Left cardiac atrium (tissue), 4 donors: ENCODE measurements around the gene RYR3. TPM values are rescaled to one million over a fixed set of nuclear protein-coding genes. Genes with fewer than 3 reads are reported as not detected.

Experiments
- ATAC-seq, 2 donors: fragments of 200-7000 bp; cut with Tn5 transposase; one replicate each; pipeline ENCODE4 v1.9.1; 2020; ENCODE audit warnings: mild to moderate bottlenecking in 2 of 2, moderate library complexity in 2 of 2
- DNase-seq: peaks from one replicate; pipeline ENCODE4 v3.0.0-alpha.2; 2020
- intact Hi-C, 2 donors: fragments of 100-400 bp; cut with DNase I; formaldehyde crosslinking; loops; one replicate each; pipeline versions ENCODE4 v1.14.1 to v1.15.1; 2022 to 2023
- total RNA-seq, 2 donors: library from RNA; stranded (reverse); fragmentation: NEBNext Ultra II Directional; extraction: Animal tissue kit (Norgen Biotek cat#: 25700); gene quantifications; one replicate each; pipeline ENCODE4 v1.2.1, GENCODE V29; 2021
- donor health status: DM: no; HTN: yes; CAD: no.
- donor health status: DM: no; HTN: yes; CAD: no; lungs with severe emphysema.
- donor health status: DM: yes; HTN: yes; CAD: no.
- donor health status: Dilated cardiomyopathy.

The RYR3 gene
- total RNA-seq, 2 donors from 2014 or later: 0.15 to 0.21 TPM

DNA sequence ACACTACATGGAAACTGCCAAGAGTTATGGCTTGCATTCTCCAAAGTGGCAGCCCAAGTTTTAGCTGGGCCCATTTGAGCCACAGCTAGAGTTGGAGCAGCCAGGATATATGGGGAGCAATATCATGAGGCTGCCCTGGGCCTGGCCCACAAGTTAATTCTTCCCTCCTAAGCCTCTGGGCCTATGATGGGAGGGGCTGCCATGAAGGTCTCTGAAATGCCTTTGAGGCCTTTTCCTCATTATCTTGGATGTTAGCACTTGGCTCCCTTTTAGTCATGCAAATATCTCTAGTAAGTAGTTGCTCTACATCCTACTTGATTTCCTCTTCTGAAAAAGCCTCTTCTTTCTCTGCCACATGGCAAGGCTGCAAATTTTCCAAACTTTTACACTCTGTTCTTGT is 400.0 kb downstream of the RYR3 start:
- intact Hi-C loops: no loop called here
- DNase-seq: no peak
- ATAC-seq: no peak

- no peak for DNase-seq
- intact Hi-C loops: no loop called here
- no peak for ATAC-seq
Observed at GRCh38 chr15:33716025-33716424, 405.3 kb downstream of the RYR3 start.

DNA sequence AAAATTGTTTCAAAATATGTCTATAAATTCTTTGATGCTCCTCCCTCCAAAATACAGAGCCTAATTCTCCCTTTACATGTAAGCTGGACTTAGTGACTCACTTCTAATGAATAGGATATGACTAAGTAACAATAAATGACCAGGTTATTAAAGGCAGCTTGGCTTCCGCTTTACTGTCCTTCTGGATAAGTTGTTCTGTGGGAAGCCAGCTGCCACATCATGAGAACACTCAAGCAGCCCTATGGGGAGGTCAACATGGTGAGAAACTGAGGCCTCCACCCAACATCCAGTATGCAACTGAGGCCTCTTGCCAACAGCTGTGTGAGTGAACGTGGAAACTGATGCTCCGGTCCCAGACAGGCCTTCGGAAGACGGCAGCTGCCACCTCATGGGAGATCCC is 410.2 kb downstream of the RYR3 start:
- ATAC-seq (no peak), DNase-seq (no peak)
- intact Hi-C loops: no loop called here

DNA sequence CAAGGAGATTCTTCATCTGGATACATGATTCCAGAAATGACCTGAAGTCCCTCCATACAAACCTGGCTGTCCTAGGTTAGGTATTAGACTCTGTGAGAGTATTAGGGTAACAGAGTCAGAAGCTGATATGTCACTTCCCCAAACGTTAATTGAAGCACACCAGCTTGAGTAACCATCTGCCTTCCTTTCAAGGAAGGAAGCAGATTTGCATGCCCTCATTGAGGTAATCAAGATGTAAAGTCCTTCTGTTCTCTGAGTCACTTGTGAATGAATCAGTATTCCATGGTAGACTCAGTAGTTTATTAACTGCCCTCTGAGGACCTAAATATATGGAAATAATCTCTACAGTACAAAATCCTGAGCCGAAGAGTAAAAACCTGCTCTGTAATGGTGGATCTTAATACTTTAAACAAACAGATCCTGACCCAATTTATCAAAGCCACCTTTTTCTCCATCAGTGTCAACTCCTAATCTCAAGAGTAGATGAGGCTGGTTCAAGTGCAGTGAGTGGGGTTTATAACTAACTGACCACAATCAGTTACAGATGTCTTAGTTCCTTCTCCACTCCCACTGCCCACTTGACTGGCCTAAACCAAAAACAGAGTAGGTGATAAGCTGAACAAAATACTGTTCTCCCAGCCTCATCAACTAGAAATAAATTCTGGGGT is 411.4 kb downstream of the RYR3 start:
- ATAC-seq (no peak), DNase-seq (no peak)
- intact Hi-C loops: no loop called here

- DNase-seq (no peak), ATAC-seq (no peak)
- intact Hi-C loops: no loop called here
Observed at GRCh38 chr15:33722673-33723015, 411.9 kb downstream of the RYR3 start.

- no peak for DNase-seq
- intact Hi-C loops: no loop called here
Observed at GRCh38 chr15:33724321-33725036, 413.7 kb downstream of the RYR3 start.

DNA sequence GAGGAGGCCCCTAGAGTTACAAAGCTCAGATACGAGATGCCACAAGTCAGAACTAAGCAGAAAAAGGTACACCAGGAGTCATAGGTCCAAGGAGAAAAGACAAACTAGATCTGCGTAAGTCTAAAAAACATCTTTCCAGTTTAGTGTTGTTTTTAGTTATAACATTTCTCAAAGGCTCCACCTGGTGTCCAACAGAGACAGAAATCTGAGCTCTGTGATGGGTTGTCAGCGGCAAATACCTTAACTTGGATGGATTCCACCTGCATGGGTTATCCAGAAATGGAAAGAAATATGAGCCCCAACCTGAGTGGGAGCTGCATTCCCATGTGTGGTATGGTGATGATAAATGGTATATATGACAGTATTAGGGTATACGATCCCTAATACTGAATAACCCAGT is 418.9 kb downstream of the RYR3 start:
- intact Hi-C loops: loop anchor here in 1 of 2 donors (10.0 kb wide), 1 partner anchor 245 kb away; no protein-coding TSS in a partner anchor
- no peak for DNase-seq
- no peak for ATAC-seq

More at GRCh38 chr15:33724321-33725036, 413.7 kb downstream of the RYR3 start:
- ATAC-seq: no peak

GRCh38 chr15:33730815-33731214 is 420.0 kb downstream of the RYR3 start:
- ATAC-seq (no peak), DNase-seq (no peak)
- intact Hi-C loops: loop anchor here in 1 of 2 donors (10.0 kb wide), 1 partner anchor 244 kb away; no protein-coding TSS in a partner anchor

DNA sequence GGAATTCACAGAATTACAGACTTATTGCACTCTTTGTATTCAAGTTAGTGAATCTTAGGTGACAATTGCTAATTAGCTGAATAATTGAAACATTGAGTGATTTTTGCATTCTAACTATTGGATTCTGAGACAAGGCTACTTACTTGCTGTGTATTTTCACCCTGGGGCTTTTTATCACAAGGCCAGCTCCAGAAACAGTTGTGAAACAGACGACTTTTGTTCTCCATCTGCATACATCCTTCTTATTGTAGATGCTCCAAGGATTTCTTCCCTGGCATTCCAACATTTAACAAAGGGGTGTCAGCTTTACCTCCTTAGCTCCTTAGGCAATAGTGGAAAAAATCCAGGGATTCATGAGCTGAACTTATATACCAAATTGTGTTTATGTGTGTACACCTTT is 424.4 kb downstream of the RYR3 start:
- intact Hi-C loops: loop anchor here in 1 of 2 donors (10.0 kb wide), 1 partner anchor 240 kb away; no protein-coding TSS in a partner anchor

DNA sequence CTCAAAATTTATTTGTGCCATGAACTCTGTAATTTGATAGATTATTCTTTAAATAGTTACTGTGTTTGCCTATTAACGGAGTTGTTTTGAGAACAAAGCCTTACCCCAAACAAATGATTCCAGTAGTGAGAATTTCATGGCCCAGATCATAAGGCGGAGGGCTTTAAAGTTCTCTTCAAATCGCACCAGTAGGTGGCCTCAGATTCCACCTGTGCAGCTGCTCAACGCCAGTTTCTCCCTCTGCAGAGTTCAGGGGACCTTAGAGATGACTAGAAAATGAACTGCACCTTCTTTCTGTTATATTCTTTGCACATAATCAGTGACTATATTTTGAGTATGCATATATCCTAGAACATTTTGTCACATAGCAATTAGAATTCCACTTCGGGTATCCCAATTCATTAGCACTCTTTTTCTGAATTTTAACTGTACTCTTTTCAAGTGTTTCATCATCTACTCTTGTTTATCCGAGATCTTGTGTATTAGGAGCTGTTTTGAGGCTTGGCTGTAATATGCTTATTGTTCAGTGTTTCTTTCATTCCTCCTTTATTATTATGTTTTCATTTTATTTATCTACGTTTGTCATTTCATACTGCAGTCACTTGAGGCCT is 425.0 kb downstream of the RYR3 start:
- no peak for DNase-seq
- ATAC-seq: peak; percentile 27 to 71
- intact Hi-C loops: loop anchor here in 1 of 2 donors (10.0 kb wide), 1 partner anchor 239 kb away; no protein-coding TSS in a partner anchor

More for the DNA sequence above, 424.4 kb downstream of the RYR3 start:
- no peak for DNase-seq
- ATAC-seq: no peak

DNA sequence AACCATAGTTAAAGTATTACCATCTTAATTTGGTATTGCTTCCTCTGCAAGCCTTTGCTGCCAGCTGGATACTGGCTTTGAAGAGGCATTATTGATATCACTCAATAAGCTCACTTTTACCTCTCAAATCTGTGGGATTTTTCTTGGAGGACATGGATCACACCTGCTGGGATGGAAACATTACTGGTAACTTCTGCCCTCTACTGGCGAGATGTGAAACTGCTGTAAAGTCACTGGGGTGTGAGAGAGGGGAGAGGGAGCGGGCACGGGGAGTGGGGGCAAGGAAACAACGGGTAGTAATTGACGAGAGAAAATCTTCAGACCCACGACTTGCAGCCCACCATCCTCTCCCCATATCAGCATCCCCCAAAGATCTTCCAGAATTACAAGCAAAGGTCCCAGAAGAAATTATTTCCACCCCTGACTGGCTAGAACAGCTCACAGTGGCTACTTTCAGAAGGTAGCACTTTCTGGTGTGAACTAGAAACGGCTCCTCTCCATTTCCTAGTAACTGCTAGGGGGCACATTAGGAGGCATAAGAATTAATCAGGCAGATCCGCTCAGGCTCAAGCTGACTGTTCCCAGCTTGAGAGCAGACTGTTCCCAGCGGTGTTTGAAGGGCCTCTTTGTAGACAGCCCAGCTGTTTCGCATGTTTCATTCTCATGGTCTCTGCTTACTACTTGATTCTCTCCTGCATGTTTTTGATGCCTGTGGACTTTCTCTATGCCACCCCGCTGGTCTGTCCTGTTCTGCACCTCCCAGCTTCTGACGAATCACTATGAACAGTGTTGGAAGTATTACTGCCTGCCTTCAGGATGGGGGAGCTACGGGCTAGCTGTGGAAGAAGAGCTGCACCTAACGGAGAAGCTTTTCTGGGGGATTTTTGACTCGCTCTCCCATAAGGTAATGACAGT is 427.2 kb downstream of the RYR3 start:
- peak; percentile 50 to 53 for ATAC-seq
- intact Hi-C loops: loop anchor here in 1 of 2 donors (10.0 kb wide), 1 partner anchor 237 kb away; no protein-coding TSS in a partner anchor

DNA sequence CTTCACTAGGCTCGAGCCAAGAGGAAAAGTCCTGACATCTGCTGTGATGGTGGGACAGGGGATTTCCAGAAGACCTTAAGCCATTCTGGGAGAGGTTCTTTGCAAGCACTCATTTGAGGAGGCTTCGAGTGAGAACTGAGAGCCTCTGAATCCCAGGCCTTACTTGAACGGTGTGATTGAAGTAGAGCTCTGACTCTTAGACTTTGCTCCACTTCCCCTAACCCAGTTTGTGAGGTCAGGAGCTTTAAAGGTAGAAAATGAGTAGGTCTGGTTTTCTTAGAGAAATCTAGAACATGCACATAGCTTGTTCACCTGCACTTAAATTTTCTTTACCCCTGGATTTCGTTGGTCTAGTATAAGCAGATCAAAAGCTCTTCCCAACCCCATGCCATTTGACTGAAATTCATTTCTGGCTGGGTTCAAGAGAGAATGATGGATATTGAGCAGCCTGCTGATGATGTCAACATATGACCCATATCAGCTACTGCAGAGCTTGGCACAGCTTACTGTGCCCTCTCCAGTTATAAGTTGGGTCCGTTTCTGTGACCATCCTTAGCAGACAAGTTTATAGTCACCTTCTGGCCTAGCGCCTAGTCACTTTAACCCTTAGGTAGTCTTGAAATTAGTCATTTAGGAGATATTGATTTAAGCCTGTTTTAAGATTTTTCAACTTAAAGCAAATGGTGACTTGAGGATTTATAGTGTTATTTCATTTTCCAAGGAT is 428.3 kb downstream of the RYR3 start:
- intact Hi-C loops: loop anchor here in 1 of 2 donors (10.0 kb wide), 1 partner anchor 236 kb away; no protein-coding TSS in a partner anchor

More for the DNA sequence above, 427.2 kb downstream of the RYR3 start:
- no peak for DNase-seq

DNA sequence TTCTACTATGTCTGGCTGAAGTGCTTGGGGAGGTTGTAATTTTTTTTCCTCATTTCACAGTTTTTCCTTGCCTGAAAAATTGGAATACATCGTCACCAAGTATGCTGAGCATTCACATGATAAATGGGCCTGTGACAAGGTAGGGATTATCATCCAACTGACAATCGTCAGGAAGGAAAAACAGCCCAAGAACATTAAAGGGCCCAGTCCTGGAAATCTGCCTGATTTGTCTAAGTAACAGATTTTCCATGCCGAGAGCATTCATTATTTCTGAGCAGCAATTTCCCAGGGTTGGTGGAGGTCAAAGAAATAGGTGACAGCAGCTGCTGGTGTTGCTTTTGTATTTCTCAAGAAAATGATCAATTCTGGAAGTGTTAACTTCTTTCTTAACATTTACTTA is 431.5 kb downstream of the RYR3 start:
- intact Hi-C loops: no loop called here
- no peak for ATAC-seq
- no peak for DNase-seq

More for the DNA sequence above, 428.3 kb downstream of the RYR3 start:
- no peak for ATAC-seq
- DNase-seq: no peak

GRCh38 chr15:33742800-33743199 is 432.0 kb downstream of the RYR3 start:
- ATAC-seq: peak in 1 of 2 donors; percentile 41
- DNase-seq: no peak
- intact Hi-C loops: no loop called here

- intact Hi-C loops: no loop called here
- no peak for DNase-seq
- ATAC-seq: no peak
Observed at GRCh38 chr15:33746203-33746602, 435.4 kb downstream of the RYR3 start.

DNA sequence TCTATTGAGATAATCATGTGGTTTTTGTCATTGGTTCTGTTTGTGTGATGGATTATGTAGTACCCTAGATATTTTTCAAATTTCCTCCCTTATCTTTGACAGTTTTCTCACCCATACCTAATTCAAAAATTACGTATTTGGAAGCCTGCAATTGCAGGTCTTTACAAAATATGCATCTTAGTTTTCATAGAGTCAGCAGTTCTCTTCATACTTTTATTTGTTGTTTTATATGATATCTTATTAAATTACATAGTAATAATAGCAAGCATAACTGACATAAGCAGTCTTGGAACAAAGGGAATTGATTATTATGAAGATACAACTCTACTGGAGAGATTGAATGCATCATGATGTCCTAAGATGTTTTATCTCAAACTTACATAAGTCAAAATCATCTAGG is 442.2 kb downstream of the RYR3 start:
- intact Hi-C loops: no loop called here
- DNase-seq: no peak
- no peak for ATAC-seq

DNA sequence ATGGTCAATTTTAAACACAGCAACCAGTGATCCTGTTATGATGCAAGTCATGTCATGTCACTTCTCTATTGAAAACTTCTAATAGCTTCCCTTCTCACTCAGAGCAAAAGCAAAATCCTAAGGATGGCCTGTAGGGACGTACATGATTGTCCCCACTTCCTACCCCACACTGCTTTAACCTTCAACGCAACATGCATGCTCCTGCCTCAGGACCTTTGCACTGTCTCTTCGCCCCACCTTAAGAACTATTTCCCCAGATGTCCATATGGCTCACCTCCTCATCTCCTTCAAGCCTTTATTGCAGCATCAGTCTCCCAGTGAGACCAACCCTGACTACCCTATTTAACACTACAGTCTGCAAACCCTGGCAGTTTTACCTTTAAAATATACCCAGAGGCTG is 443.5 kb downstream of the RYR3 start:
- intact Hi-C loops: no loop called here
- no peak for ATAC-seq
- DNase-seq: no peak

DNA sequence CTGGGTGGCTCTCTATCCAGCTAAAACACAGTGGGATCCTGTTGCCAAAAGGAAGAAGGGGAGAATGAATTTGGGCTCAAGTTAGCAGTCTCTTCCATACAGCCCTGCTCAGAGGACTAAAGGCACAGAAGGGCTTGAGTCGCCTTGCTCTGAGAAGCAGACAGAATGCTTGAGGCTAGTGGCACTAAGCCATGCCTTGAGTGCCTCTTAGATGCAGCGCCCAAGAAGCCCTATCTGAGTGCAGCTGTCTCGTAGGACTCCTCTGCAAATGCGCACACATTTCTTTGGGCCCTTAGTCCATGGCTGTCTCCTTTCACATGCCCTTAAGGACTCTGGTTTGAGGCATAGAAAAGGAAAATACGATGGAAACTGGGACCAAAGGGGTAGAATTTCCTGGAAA is 446.2 kb downstream of the RYR3 start:
- intact Hi-C loops: no loop called here
- DNase-seq (no peak), ATAC-seq (no peak)
